NT2/D1 (cell line): Measurements from ENCODE around the gene RBKS.

ENCODE experiments used
- SUZ12 ChIP-seq: IDR thresholded peaks from 2 replicates; pipeline ENCODE4 v1.6.1; 2011; ENCODE audit not compliant: insufficient read length, insufficient read depth; ENCODE audit errors: extremely low read depth
- YY1 ChIP-seq: IDR thresholded peaks from 2 replicates; pipeline ENCODE4 v1.6.1; 2011; ENCODE audit not compliant: insufficient read length, insufficient read depth
- ZNF274 ChIP-seq: IDR thresholded peaks from 2 replicates; pipeline ENCODE4 v1.6.1; 2011; ENCODE audit warnings: mild to moderate bottlenecking, low read depth, low read length

- TF ChIP-seq YY1: no peak
- TF ChIP-seq SUZ12: no peak
- no peak for TF ChIP-seq ZNF274
These were observed 3.9 kb downstream of the RBKS start for GRCh38 chr2:27886322-27886721.
